NCI-H82 (cell line): ENCODE measurements around the gene ADGRA1.
A peak's percentile ranks its signal among the peaks of the same experiment; 100 is the strongest.
"Not testable (repeated sequence)": the region's sequence is repeated elsewhere in the genome, so short reads cannot be mapped to it uniquely, and the experiment has no call there.

ENCODE experiments used
- DNase-seq: peaks from one replicate; lab custom pipeline; 2025; lab: John Stamatoyannopoulos, UW

ADGRA1 gene

DNA sequence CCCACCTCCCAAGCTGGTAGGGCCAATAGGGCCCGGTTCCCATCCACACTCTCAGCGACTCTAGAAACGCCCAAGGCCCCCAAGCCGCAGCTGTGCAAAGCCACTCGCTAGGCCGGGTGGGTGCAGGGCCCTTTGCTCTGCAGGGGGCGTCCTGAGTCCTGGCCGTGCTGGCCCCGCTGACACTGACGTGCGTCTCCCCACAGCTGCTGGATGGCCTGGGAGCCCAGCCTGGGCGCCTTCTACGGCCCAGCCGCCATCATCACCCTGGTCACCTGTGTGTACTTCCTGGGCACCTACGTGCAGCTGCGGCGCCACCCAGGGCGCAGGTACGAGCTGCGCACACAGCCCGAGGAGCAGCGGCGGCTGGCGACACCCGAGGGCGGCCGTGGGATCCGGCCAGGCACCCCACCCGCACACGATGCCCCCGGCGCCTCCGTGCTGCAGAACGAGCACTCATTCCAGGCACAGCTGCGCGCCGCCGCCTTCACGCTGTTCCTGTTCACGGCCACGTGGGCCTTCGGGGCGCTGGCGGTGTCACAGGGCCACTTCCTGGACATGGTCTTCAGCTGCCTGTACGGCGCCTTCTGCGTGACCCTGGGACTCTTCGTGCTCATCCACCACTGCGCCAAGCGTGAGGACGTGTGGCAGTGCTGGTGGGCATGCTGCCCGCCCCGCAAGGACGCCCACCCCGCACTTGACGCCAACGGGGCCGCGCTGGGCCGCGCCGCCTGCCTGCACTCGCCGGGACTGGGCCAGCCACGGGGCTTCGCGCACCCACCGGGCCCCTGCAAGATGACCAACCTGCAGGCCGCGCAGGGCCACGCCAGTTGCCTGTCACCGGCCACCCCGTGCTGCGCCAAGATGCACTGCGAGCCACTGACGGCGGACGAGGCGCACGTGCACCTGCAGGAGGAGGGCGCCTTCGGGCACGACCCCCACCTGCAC, 40.7 kb downstream of the ADGRA1 start:
- DNase-seq, result no peak

- no peak for DNase-seq
Observed at GRCh38 chr10:133129071-133129858, 41.5 kb downstream of the ADGRA1 start.

DNA sequence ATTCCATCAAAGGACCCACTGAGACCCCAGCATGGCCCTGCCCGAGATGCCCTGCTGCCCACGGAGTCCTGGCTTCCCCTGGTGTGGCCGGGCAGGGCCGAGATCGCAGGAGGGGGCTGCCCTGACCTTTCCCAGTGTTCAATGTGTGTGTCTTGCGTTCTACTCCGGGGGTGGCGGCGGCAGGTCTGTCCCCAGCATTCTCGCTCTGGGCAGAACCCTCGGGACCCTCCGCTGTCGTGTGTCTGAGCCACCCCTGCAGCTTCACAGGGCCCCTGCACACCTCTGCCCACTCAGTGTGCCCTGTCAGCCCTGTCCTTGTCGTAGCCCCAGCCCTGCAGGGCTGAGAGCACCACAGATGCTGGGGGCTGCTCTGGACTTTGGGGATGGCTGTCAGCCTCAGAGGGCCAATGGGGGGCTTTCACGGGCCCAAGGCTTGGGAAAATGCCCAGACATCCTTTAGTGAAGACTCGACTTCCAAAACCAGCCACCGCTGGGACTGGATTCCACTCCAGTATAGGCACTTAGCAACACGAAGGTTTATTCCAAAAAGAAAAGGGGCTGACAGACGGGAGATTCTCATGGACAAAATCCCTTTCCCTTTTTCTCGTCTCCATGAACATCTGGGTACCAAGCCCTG, 42.3 kb downstream of the ADGRA1 start:
- DNase-seq, result no peak

DNA sequence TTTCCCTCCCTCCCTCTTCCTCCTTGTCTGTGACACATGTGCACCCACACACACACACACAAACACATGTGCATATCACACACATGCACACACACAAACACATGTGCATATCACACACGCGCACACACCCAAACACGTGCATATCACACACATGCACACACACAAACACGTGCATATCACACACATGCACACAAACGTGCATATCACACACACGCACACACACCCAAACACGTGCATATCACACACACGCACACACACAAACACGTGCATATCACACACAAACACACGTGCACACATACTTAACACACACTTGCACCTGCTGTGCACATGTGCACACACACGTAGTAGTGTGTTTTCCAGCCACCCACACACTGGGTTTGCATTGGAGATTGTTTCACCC, 42.9 kb downstream of the ADGRA1 start:
- no peak for DNase-seq

DNA sequence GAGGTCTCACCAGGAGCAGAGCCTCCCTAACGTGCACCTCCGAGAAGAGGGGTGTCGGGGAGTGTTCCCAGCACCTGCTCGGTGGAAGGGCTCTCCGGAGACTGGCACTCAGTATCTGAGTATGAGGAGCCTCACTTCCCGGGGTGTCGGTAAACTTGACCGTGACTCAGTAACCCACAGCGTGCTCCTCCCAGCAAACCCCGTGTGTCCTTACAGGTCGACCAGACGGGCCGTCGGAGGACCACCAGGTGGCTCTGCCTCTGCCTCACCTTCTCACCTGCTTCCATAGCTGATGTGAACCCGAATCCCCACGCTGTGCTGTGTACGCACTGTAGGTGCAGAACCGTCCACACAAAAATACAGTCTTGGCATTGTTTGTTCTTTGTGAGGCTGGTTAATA, 43.3 kb downstream of the ADGRA1 start:
- DNase-seq, result no peak

- DNase-seq, result no peak
Observed at GRCh38 chr10:133131734-133132472, 44.2 kb downstream of the ADGRA1 start.

DNA sequence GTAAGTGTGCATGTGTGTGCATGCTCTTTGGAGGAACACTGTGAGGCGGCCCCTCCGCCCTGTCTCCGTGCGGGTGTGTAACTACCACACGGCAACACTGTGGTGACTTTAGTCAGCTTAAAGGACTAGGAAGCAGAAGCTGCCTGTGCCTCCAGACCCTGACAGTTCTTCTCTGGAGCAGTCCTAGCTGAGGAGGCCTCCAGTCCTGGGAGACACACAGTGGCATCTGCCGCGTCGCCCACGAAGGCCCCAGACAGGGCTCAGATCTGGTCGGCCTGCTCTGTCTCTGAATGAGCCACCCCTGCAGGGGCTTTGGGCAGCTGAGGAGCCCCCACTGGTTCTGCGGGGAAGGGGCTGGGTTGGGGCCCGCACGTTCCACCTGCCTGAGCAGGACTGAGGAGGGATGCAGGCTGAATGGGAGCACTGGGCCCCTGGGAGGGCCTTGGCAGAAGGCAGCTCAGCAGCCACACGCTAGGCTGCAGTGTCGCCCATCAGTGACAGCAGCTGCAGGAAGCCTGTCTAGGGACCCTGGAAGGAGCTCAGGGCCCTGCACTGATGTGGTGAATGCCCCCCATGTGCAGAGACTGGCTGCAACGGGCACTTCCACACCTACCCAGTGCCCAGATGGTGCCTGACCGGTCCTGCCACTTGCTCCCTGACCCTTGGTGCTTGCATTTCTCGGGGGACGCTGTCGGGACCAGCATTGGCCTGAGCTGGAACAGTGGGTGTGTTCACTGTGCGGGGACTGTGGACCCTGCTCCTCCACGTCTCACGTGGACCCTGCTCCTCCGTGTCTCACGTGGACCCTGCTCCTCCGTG, 45.0 kb downstream of the ADGRA1 start:
- DNase-seq, result peak; percentile 6

DNA sequence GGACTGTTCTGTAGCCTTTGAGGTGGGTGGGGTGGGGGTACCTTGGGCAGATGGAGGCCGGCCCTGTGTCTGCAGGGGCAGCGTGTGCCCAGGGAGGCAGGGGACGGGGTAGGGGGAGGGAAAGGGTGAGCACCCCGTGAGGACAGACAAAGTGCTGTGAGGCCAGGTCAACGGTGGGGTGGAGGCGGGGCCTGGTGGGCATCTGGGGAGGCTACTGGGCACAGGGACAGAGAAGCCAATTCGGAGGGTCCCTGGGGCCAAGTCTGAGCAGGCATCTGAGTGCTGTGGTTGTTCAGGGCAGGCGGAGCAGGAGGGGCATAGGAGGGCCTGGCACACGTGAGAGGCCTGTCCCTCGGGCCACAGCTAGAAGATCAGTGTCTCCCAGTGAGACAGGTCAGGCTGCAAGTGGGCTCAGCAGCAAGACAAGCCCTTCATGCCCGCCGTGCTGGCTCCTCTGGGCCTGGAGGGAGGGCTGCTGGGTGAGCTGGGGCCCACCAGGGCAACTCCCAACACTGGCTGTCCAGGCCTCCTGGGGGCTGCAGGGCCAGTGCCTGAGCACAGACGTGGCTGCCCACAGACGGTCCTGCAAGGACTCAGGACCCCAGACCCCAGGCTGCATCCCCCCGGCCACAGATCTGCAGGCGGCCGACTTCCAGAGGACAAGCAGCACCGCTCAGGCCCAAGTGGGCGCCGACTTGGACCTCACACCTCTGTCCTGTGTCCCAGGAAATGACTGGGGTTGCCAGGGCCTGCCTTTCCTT, 45.9 kb downstream of the ADGRA1 start:
- no peak for DNase-seq

- no peak for DNase-seq
Observed at GRCh38 chr10:133134411-133135115, 46.8 kb downstream of the ADGRA1 start.

GRCh38 chr10:133135116-133135465, 47.4 kb downstream of the ADGRA1 start:
- DNase-seq, result no peak

DNA sequence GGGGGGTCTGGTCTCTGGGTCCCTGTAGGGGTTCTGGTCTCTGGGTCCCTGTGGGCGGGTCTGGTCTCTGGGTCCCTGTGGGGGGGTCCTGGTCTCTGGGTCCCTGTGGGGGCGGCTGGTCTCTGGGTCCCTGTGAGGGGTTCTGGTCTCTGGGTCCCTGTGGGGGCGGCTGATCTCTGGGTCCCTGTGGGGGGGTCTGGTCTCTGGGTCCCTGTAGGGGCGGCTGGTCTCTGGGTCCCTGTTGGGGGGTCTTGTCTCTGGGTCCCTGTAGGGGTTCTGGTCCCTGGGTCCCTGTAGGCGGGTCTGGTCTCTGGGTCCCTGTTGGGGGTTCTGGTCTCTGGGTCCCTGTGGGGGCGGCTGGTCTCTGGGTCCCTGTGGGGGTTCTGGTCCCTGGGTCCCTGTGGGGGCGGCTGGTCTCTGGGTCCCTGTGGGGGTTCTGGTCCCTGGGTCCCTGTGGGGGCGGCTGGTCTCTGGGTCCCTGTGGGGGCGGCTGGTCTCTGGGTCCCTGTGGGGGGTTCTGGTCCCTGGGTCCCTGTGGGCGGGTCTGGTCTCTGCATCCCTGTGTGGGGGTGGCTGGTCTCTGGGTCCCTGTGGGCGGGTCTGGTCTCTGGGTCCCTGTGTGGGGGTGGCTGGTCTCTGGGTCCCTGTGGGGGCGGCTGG, 49.9 kb downstream of the ADGRA1 start:
- DNase-seq, result not testable (repeated sequence)

DNA sequence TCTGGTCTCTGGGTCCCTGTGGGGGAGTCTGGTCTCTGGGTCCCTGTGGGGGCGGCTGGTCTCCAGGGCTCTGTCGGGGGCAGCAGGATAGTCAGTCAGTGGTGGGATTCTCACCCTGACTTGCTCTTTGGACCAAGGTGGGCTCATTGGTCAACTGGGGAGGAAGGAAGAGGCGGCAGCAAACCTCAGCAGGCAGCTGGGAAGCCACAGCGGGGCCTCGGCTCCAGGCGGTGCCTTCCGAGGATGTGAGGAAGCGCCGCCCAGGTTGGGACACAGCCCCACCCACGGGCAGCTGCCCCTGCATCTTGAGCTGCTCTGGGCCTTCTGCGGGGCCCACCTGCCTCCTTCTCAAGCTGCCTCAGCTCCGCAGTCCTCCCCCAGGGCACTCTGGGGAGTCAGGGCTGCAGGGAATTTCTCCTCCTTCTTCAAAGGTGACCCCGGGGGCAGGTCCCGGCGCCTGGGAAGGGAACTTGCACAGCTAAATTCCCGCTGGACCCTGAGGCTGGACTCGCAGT, 51.9 kb downstream of the ADGRA1 start:
- DNase-seq, result peak; percentile 31

DNA sequence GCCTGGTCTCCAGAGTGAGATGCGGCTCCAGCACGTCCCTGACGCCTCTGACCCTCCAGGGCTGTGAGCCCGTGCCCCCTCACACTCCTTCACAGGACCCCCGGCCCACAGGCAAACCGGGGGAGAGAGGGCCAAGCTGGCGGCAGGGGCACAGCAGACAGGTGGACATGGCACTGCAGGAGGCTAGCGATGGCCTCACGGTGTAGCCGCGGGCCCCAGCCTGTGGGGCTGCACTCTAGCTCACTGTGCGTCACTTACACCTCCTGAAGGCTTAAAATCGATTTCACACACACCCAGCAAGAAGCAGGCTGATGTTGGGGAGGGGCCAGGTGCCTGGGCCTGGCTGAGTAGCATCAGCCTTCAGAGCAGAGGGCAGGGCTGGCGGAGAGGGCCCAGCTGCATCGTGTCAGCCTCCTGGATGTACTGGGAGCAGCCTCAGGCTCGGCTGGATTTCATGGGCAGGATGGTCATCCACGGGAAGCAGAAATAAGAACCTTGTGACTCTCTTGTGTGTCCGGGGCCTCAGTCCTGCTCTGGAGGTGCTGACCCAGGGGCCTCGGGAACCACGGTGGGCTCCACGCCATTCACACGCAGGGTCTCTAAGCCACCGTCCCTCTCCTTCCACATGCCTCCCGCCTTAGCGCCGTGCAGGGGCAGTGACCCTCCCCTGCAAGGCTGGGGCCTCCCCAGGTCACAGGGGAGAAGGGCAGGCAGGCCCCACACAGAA, 52.9 kb downstream of the ADGRA1 start:
- DNase-seq, result no peak

GRCh38 chr10:133141144-133141957, 53.6 kb downstream of the ADGRA1 start:
- DNase-seq, result no peak

DNA sequence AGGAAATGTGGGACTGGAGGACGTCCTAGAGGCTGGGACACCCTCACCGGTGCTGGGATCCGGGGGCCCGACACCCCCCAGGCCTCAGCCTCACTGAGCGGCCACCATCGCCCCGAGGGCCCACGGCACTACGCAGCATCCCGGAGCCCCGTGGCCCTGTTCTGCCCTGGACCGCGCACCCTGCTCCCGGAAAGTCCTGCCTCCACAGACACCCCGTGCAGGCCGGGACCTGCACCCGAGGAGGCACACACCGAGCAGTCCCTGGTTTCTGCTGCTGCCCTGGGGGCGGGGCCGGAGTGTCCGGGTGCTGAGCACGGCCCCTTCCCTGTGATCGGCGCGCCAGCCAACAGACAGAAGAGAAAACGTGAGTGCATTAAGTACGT, 54.2 kb downstream of the ADGRA1 start:
- no peak for DNase-seq

DNA sequence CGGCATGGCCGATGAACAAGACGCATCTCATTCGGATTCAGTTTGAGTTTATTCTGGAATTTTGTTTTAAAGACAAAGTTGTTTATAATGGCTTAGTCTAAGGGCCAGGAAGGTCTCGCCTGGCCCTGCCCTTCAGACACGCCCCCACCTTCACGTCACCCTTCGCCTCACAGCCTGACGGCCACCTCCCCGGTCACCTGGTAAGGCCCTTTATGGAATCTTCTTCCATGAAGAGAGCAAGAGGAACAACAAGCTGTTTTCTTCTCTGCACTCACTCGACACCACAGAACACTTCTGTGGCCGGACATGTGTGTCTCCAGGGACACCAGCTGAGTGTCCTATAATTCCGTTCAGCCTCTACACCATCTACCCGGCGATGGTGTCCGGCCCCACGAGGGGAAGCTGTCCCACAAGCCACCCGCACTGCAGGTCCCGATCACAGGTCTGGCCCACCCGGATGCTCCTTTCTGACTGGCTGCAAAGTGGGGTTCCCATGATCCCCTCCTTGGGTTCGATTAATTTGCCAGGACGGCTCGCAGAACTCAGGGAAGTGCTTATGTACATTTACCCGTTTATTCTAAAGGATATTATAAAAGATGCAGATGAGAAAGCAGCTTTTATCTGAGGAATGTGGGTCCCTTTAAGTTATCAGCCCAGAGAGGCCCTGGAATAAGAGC, 54.9 kb downstream of the ADGRA1 start:
- DNase-seq, result no peak

DNA sequence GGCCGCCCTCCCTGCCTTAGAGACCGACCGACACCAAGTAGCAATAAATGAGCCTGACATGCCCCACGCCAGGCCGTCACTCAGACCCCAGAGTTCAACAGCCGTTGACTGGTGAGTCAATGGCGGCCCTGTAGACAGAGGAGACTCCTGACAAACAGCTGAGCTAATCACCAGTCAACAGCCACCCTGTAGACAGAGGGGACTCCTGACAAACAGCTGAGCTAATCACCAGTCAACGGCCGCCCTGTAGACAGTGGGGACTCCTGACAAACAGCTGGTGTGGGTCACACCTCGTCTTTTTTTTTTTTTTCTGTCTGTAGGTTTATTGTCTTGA, 55.4 kb downstream of the ADGRA1 start:
- DNase-seq, result no peak
